ENCODE data around the gene MOCS2. TPM values are rescaled to one million over a fixed set of nuclear protein-coding genes. Genes with fewer than 3 reads are reported as not detected.
A peak's percentile ranks its signal among the peaks of the same experiment; 100 is the strongest.

Gene MOCS2
- total and polyA plus RNA-seq, 9 of the 15 experiments (the other 6 are each of a cell fraction or from before 2014, with no cell fraction given), result 33.0 to 74.5 (median 48.4) TPM

DNA sequence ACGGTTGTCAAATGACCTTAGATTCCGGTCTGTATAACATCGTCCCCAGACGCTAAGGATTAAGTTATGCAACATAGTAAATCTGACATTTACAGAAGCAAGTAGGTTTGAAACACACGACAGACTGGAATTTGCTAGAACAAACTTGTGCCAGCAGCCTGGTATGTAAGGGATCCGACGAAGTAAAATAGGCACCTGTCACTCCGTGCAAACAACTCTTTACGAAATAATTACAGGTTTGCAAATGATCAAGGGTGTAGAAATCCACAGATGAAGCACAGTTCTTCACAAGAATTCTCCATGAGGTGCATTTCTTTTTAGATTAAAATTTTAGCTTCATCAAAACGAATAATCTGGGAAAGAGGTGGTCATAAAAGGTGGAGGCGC lies 508 bp downstream of the MOCS2 start:
- Histone ChIP-seq H3K4me1 (replicated peaks in 1 of 2; ENCODE audit: control insufficient read depth in 2 of 2, insufficient read depth in 2 of 2, low read length in 2 of 2) (peaks cover 5 to 9% of the 10 kb centered on the region in 2 experiments; a peak in 2 of 5 replicates), H3K4me2 (ENCODE audit: insufficient read depth, low read length) (peak overlapping the region; percentile 98), H3K36me3 (ENCODE audit: control insufficient read depth, insufficient read depth, low read length) (peaks cover 14% of the 10 kb centered on the region), H2AFZ (ENCODE audit: low read depth, low read length) (peak overlapping the region; percentile 98), H3K27ac (ENCODE audit: extremely low read depth, low read depth, low read length) (peak overlapping the region; percentile 38; the same call in 2 of the 3 replicates), H3K9me3 (replicated peaks; ENCODE audit: control insufficient read depth, insufficient read depth, low read depth, low read length) (no peaks in the 10 kb centered on the region; the same call in 1 of the 2 replicates), H3K79me2 (ENCODE audit: control insufficient read depth, insufficient read depth, low read length) (peaks cover 32% of the 10 kb centered on the region), H3K9ac (ENCODE audit: insufficient read depth in 1 of 2, low read depth in 2 of 2, low read length in 2 of 2) (peak overlapping the region; percentile 88 to 90), H3K9me1 (ENCODE audit: control insufficient read depth, insufficient read depth, low read length) (no peaks in the 10 kb centered on the region), H3K4me3 (peak overlapping the region; percentile 63), H3K27me3 (ENCODE audit: control insufficient read depth in 2 of 2, insufficient read depth in 2 of 2, low read length in 2 of 2) (no peaks in the 10 kb centered on the region), H4K20me1 (replicated peaks; ENCODE audit: control insufficient read depth, insufficient read depth, low read length) (no peaks in the 10 kb centered on the region)
- in situ Hi-C loops (cut with MboI) (no loop called here), intact Hi-C loops (cut with micrococcal nuclease) (no loop called here)
- ChIA-PET POLR2A (interaction anchor here (0.6 to 1.0 kb wide), 6 partner anchors 9 to 1224 kb away, joined by 3 to 8 read pairs (median 6); no protein-coding TSS in a partner anchor), CTCF (ENCODE audit: low intra/inter-chr PET ratio) (no interaction called here)
- BruUV-seq (replicated peaks), result TSS peak; percentile 36
- FAIRE-seq, result peak; percentile 52
- peak in 1 of 4 experiments; percentile 24 for DNase-seq (ENCODE audit: extremely low read depth in 1 of 4, low spot score in 3 of 4)
- under 1% methylated on average over 11 of the region's 11 CpGs for WGBS (ENCODE audit: insufficient coverage, low coverage, missing lambda C conversion rate)
- ATAC-seq, result peak; percentile 12; the same call in 2 of the 3 replicates
- TF ChIP-seq, protein P1, sequence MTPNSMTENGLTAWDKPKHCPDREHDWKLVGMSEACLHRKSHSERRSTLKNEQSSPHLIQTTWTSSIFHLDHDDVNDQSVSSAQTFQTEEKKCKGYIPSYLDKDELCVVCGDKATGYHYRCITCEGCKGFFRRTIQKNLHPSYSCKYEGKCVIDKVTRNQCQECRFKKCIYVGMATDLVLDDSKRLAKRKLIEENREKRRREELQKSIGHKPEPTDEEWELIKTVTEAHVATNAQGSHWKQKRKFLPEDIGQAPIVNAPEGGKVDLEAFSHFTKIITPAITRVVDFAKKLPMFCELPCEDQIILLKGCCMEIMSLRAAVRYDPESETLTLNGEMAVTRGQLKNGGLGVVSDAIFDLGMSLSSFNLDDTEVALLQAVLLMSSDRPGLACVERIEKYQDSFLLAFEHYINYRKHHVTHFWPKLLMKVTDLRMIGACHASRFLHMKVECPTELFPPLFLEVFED (CRISPR knock-in tag; conservative IDR thresholded peaks at IDR 0.05), result no peak
- TF ChIP-seq ATF7 (IDR thresholded peaks at IDR 0.05), result no peak
- TF ChIP-seq CEBPB (tag; IDR thresholded peaks at IDR 0.05), result peak; percentile 77
- TF ChIP-seq, protein P2, sequence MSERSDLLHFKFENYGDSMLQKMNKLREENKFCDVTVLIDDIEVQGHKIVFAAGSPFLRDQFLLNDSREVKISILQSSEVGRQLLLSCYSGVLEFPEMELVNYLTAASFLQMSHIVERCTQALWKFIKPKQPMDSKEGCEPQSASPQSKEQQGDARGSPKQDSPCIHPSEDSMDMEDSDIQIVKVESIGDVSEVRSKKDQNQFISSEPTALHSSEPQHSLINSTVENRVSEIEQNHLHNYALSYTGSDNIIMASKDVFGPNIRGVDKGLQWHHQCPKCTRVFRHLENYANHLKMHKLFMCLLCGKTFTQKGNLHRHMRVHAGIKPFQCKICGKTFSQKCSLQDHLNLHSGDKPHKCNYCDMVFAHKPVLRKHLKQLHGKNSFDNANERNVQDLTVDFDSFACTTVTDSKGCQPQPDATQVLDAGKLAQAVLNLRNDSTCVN (CRISPR knock-in tag; IDR thresholded peaks at IDR 0.05), result no peak
- no peak for TF ChIP-seq TCF7L2 (IDR thresholded peaks at IDR 0.05; ENCODE audit: low read depth, low read length)
- no peak for TF ChIP-seq DPF2 (IDR thresholded peaks at IDR 0.05)
- TF ChIP-seq CREM (IDR thresholded peaks at IDR 0.05; ENCODE audit: low read depth), result no peak
- no peak for TF ChIP-seq KHSRP (IDR thresholded peaks at IDR 0.05)
- TF ChIP-seq, protein P3, sequence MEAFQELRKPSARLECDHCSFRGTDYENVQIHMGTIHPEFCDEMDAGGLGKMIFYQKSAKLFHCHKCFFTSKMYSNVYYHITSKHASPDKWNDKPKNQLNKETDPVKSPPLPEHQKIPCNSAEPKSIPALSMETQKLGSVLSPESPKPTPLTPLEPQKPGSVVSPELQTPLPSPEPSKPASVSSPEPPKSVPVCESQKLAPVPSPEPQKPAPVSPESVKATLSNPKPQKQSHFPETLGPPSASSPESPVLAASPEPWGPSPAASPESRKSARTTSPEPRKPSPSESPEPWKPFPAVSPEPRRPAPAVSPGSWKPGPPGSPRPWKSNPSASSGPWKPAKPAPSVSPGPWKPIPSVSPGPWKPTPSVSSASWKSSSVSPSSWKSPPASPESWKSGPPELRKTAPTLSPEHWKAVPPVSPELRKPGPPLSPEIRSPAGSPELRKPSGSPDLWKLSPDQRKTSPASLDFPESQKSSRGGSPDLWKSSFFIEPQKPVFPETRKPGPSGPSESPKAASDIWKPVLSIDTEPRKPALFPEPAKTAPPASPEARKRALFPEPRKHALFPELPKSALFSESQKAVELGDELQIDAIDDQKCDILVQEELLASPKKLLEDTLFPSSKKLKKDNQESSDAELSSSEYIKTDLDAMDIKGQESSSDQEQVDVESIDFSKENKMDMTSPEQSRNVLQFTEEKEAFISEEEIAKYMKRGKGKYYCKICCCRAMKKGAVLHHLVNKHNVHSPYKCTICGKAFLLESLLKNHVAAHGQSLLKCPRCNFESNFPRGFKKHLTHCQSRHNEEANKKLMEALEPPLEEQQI (IDR thresholded peaks at IDR 0.05), result no peak
- no peak for TF ChIP-seq LEF1 (IDR thresholded peaks at IDR 0.05)
- no peak for TF ChIP-seq CEBPG (CRISPR knock-in tag; IDR thresholded peaks at IDR 0.05)
- TF ChIP-seq CEBPG (tag; conservative IDR thresholded peaks at IDR 0.05 in 1 of 2, IDR thresholded peaks at IDR 0.05 in 1 of 2), result peak in 1 of 2 experiments; percentile 45; a peak in 1 of 4 replicates
- no peak for TF ChIP-seq FOSL1 (tag; conservative IDR thresholded peaks at IDR 0.05)
- TF ChIP-seq BACH1 (tag; IDR thresholded peaks at IDR 0.05), result no peak
- TF ChIP-seq, protein P4, sequence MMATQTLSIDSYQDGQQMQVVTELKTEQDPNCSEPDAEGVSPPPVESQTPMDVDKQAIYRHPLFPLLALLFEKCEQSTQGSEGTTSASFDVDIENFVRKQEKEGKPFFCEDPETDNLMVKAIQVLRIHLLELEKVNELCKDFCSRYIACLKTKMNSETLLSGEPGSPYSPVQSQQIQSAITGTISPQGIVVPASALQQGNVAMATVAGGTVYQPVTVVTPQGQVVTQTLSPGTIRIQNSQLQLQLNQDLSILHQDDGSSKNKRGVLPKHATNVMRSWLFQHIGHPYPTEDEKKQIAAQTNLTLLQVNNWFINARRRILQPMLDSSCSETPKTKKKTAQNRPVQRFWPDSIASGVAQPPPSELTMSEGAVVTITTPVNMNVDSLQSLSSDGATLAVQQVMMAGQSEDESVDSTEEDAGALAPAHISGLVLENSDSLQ (IDR thresholded peaks at IDR 0.05), result 0 out of 2 replicates have a peak, but pooled peaks have one; percentile 8
- TF ChIP-seq RBM34 (IDR thresholded peaks at IDR 0.05; ENCODE audit: borderline replicate concordance, insufficient read depth, low read length), result no peak

All from K562 (cell line).